ENCODE results near the gene RNF111. TPM values are rescaled to one million over a fixed set of nuclear protein-coding genes. Genes with fewer than 3 reads are reported as not detected.

The RNF111 gene
- total RNA-seq, 1 donor, result 21.4 TPM

GRCh38 chr15:58962662-58963565 is 24.5 kb upstream of the RNF111 start:
- Histone ChIP-seq H3K4me3 (ENCODE audit: insufficient read depth, low read length) (no peak overlapping the region), H3K4me2 (ENCODE audit: insufficient read depth, low read length) (no peak overlapping the region), H3K4me1 (ENCODE audit: insufficient read depth, low read length) (peaks cover 13% of the 10 kb centered on the region), H3K36me3 (ENCODE audit: insufficient read depth, low read length) (no peaks in the 10 kb centered on the region), H3K9me3 (ENCODE audit: low read depth, low read length) (no peaks in the 10 kb centered on the region), H3K27me3 (ENCODE audit: insufficient read depth, low read length) (no peaks in the 10 kb centered on the region), H3K79me2 (ENCODE audit: insufficient read depth, low read length) (no peaks in the 10 kb centered on the region), H2AFZ (ENCODE audit: low read length) (no peak overlapping the region), H3K27ac (ENCODE audit: low read depth, low read length) (no peak overlapping the region), H4K20me1 (ENCODE audit: insufficient read depth, low read length) (no peaks in the 10 kb centered on the region)
- no peak for TF ChIP-seq CTCF (IDR thresholded peaks at IDR 0.05; ENCODE audit: extremely low read depth, low read depth, low read length)
- DNase-seq (ENCODE audit: insufficient read length, low spot score, missing footprints), result peak; percentile 6

DNA sequence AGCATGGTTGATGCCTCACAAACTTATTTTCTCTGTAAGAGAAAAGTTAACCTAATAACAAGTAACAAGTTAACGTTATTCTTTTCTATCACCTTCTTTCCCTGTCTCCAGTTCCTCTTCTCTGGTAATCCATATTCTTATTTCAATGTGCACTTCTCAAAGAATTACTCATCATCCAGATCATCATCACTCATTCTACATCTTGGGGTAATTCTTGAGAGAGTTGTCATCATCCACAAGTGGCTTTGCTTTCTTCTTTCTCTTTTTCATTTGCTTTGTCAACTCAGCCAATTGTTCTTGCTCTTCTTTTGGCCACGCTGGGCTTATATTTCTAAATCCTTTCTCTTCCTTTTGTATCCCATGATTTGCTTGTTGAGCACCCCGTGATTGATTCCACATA is 20.8 kb upstream of the RNF111 start:
- H2AFZ ChIP-seq (ENCODE audit: low read length), result no peak overlapping the region
- no peaks in the 10 kb centered on the region for H3K27me3 ChIP-seq (ENCODE audit: insufficient read depth, low read length)
- H3K27ac ChIP-seq (ENCODE audit: low read depth, low read length), result no peak overlapping the region
- no peaks in the 10 kb centered on the region for H3K79me2 ChIP-seq (ENCODE audit: insufficient read depth, low read length)
- H3K9me3 ChIP-seq (ENCODE audit: low read depth, low read length), result no peaks in the 10 kb centered on the region
- TF ChIP-seq CTCF (IDR thresholded peaks at IDR 0.05; ENCODE audit: extremely low read depth, low read depth, low read length), result no peak
- peaks cover 13% of the 10 kb centered on the region for H3K4me1 ChIP-seq (ENCODE audit: insufficient read depth, low read length)
- H3K4me2 ChIP-seq (ENCODE audit: insufficient read depth, low read length), result peak overlapping the region; percentile 8
- H4K20me1 ChIP-seq (ENCODE audit: insufficient read depth, low read length), result no peaks in the 10 kb centered on the region
- no peak overlapping the region for H3K4me3 ChIP-seq (ENCODE audit: insufficient read depth, low read length)
- peak; percentile 84 for DNase-seq (ENCODE audit: insufficient read length, low spot score, missing footprints)
- H3K36me3 ChIP-seq (ENCODE audit: insufficient read depth, low read length), result no peaks in the 10 kb centered on the region

DNA sequence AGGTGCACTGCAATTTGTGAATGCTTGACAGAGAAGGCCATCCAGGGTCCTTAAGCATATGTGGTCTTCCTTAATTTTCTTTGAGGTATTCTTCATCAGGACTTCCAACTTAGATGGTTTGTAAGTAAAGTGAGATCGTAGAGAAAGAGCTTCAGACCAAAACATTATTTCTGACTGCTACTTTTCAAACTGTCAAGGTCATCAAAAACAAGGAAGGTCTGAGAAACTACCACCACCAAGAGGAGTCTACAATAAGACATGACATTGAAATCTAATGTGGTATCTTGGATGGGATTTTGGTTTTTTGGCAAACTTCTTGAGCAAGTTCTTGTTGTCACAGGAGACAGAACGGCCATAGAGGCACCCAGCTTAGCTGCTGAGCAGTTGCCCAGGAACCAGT is 20.0 kb upstream of the RNF111 start:
- no peaks in the 10 kb centered on the region for H3K79me2 ChIP-seq (ENCODE audit: insufficient read depth, low read length)
- H3K27me3 ChIP-seq (ENCODE audit: insufficient read depth, low read length), result no peaks in the 10 kb centered on the region
- H4K20me1 ChIP-seq (ENCODE audit: insufficient read depth, low read length), result no peaks in the 10 kb centered on the region
- no peaks in the 10 kb centered on the region for H3K9me3 ChIP-seq (ENCODE audit: low read depth, low read length)
- H3K4me1 ChIP-seq (ENCODE audit: insufficient read depth, low read length), result peaks cover 13% of the 10 kb centered on the region
- no peak for DNase-seq (ENCODE audit: insufficient read length, low spot score, missing footprints)
- H2AFZ ChIP-seq (ENCODE audit: low read length), result no peak overlapping the region
- TF ChIP-seq CTCF (IDR thresholded peaks at IDR 0.05; ENCODE audit: extremely low read depth, low read depth, low read length), result no peak
- no peak overlapping the region for H3K4me2 ChIP-seq (ENCODE audit: insufficient read depth, low read length)
- no peaks in the 10 kb centered on the region for H3K36me3 ChIP-seq (ENCODE audit: insufficient read depth, low read length)
- no peak overlapping the region for H3K27ac ChIP-seq (ENCODE audit: low read depth, low read length)
- no peak overlapping the region for H3K4me3 ChIP-seq (ENCODE audit: insufficient read depth, low read length)

GRCh38 chr15:58977887-58978286 is 9.6 kb upstream of the RNF111 start:
- H3K4me1 ChIP-seq (ENCODE audit: insufficient read depth, low read length), result peaks cover 12% of the 10 kb centered on the region
- no peaks in the 10 kb centered on the region for H3K9me3 ChIP-seq (ENCODE audit: low read depth, low read length)
- no peak for DNase-seq (ENCODE audit: insufficient read length, low spot score, missing footprints)
- H3K4me2 ChIP-seq (ENCODE audit: insufficient read depth, low read length), result no peak overlapping the region
- H2AFZ ChIP-seq (ENCODE audit: low read length), result no peak overlapping the region
- no peaks in the 10 kb centered on the region for H3K79me2 ChIP-seq (ENCODE audit: insufficient read depth, low read length)
- H3K27me3 ChIP-seq (ENCODE audit: insufficient read depth, low read length), result peaks cover 5% of the 10 kb centered on the region
- H3K4me3 ChIP-seq (ENCODE audit: insufficient read depth, low read length), result no peak overlapping the region
- H4K20me1 ChIP-seq (ENCODE audit: insufficient read depth, low read length), result no peaks in the 10 kb centered on the region
- no peak for TF ChIP-seq CTCF (IDR thresholded peaks at IDR 0.05; ENCODE audit: extremely low read depth, low read depth, low read length)
- H3K36me3 ChIP-seq (ENCODE audit: insufficient read depth, low read length), result no peaks in the 10 kb centered on the region
- H3K27ac ChIP-seq (ENCODE audit: low read depth, low read length), result no peak overlapping the region

All from osteoblast (primary cell).